ENCODE results near the gene ARHGEF7.

ARHGEF7 gene

GRCh38 chr13:111139873-111140561 lies 24.9 kb downstream of the ARHGEF7 start:
- DNase-seq (ENCODE audit: low spot score): no peak
- no peak for TF ChIP-seq CTCF (IDR thresholded peaks at IDR 0.05; ENCODE audit: extremely low read depth, insufficient read depth, missing control alignments)
- in situ Hi-C loops (cut with MboI; ENCODE audit: low pct_unique_long_range_greater_than_20kb, low sequenced_read_pairs, unreplicated experiment): no loop called here

DNA sequence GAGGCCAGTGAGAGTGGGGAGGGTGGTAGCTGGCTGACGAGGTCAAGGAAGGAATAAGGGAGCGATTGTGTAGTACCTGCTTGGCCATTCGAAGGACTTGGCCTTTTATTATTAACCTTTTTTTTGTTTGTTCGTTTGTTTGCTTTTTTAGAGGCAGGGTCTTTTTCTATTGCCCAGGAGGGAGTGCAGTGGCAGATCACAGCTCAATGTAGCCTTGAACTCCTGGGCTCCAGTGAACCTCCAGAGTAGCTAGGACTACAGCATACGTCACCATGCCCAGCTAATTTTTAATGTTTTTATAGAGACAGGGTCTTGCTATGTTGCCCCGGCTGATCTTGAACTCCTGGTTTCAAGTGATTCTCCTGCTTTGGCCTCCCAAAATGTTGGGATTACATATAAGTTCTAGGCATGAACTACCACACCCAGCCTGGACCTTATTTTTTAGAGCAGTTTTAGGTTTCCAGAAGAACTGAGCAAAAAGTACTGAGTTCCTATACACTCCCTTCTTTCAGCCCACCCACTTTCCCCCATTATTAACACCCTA lies 25.5 kb downstream of the ARHGEF7 start:
- no peak for DNase-seq (ENCODE audit: low spot score)
- no peak for TF ChIP-seq CTCF (IDR thresholded peaks at IDR 0.05; ENCODE audit: extremely low read depth, insufficient read depth, missing control alignments)
- in situ Hi-C loops (cut with MboI; ENCODE audit: low pct_unique_long_range_greater_than_20kb, low sequenced_read_pairs, unreplicated experiment): no loop called here

GRCh38 chr13:111142472-111142871 lies 27.4 kb downstream of the ARHGEF7 start:
- no peak for DNase-seq (ENCODE audit: low spot score)
- no peak for TF ChIP-seq CTCF (IDR thresholded peaks at IDR 0.05; ENCODE audit: extremely low read depth, insufficient read depth, missing control alignments)
- in situ Hi-C loops (cut with MboI; ENCODE audit: low pct_unique_long_range_greater_than_20kb, low sequenced_read_pairs, unreplicated experiment): no loop called here

DNA sequence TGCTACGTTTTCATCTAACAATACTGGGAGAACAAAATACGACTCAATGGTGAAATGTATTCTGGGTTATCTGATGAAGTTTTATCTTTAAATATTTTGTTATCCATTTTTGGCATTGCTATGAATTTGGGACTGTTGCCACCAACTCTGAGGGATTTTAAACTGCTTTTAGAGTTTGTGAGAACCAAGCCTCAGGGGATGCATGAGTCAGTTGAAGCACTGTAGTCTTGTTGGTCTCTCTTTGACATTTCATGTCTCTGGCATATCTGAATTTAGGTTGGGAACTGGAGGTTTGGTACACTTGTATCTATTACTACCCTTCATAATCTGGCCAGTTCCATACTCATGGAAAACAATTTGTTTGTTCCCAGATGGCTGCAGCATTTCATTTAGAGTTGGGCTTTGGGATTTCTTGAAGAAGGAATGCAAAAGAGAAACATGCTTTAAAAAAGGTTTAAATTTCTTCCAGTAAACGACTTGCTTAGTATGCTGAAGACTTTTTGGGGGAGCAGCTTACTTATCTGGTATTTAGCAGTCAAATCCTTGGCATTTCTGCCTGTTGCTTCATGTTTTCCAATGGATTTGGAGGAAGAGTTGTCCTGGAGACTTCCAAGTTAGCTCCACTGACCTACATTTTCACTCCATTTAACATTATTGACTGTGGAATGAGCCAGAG lies 28.9 kb downstream of the ARHGEF7 start:
- in situ Hi-C loops (cut with MboI; ENCODE audit: low pct_unique_long_range_greater_than_20kb, low sequenced_read_pairs, unreplicated experiment): no loop called here
- no peak for DNase-seq (ENCODE audit: low spot score)
- TF ChIP-seq CTCF (IDR thresholded peaks at IDR 0.05; ENCODE audit: extremely low read depth, insufficient read depth, missing control alignments): no peak

GRCh38 chr13:111145071-111145470 lies 30.0 kb downstream of the ARHGEF7 start:
- TF ChIP-seq CTCF (IDR thresholded peaks at IDR 0.05; ENCODE audit: extremely low read depth, insufficient read depth, missing control alignments): no peak
- in situ Hi-C loops (cut with MboI; ENCODE audit: low pct_unique_long_range_greater_than_20kb, low sequenced_read_pairs, unreplicated experiment): no loop called here
- DNase-seq (ENCODE audit: low spot score): no peak

- DNase-seq (ENCODE audit: low spot score): no peak
- in situ Hi-C loops (cut with MboI; ENCODE audit: low pct_unique_long_range_greater_than_20kb, low sequenced_read_pairs, unreplicated experiment): no loop called here
- TF ChIP-seq CTCF (IDR thresholded peaks at IDR 0.05; ENCODE audit: extremely low read depth, insufficient read depth, missing control alignments): no peak
Measured at GRCh38 chr13:111145506-111145905, 30.4 kb downstream of the ARHGEF7 start.
